GM19099 (cell line): Measurements from ENCODE around the gene SUMO3.

Experiments used
- POLR2A ChIP-seq: IDR thresholded peaks from 3 replicates; pipeline ENCODE4 v1.6.1; 2011; ENCODE audit warnings: low read depth; ENCODE audit not compliant: insufficient read length; ENCODE audit errors: extremely low read depth

SUMO3 gene

GRCh38 chr21:44756423-44757185 lies 61.3 kb downstream of the SUMO3 start:
- TF ChIP-seq POLR2A: no peak
